HepG2 (cell line): ENCODE data around the gene MFN2. TPM values are rescaled to one million over a fixed set of nuclear protein-coding genes. Genes with fewer than 3 reads are reported as not detected.

ENCODE experiments used
- ATAC-seq: fragments of 200-7000 bp; cut with Tn5 transposase; 3 replicates; pipeline ENCODE4 v1.9.1; 2020; ENCODE audit warnings: mild to moderate bottlenecking, moderate library complexity
- BruUV-seq: library from RNA; stranded (reverse); fragments of 400-500 nt; replicated peaks from 2 replicates; lab custom pipeline; 2021; lab: Mats Ljungman, UMichigan
- CTCF ChIA-PET: fragments of 300-600 bp; formaldehyde crosslinking; extraction: SDS; loops from one replicate; lab custom pipeline; 2021; ENCODE audit warnings: low total read pairs, inconsistent platforms, low intra/inter-chr PET ratio; lab: Yijun Ruan, JAX
- POLR2A ChIA-PET: fragments of 350-600 bp; sonication (Branson Sonifier 250); formaldehyde crosslinking; loops from one replicate; lab custom pipeline; 2020; ENCODE audit warnings: antibody characterized with exemption, inconsistent platforms; lab: Yijun Ruan, JAX
- DNase-seq: peaks from one replicate; pipeline ENCODE4 v3.0.0-alpha.2; 2015; ENCODE audit warnings: low spot score
- FAIRE-seq: peaks from 3 replicates; lab custom pipeline; 2011; peaks lifted over from hg19 to GRCh38; lab: Jason Lieb, UNC
- H2AFZ ChIP-seq: one replicate; pipeline ENCODE4 v1.6.1; 2011; ENCODE audit warnings: low read length, inconsistent platforms
- H3K27ac ChIP-seq: fragments of 300-600 bp; 3 replicates; pipeline ENCODE4 v1.8.0; 2011; ENCODE audit warnings: mixed run types, mild to moderate bottlenecking, mixed read lengths, low read length, inconsistent platforms; ENCODE audit not compliant: insufficient read depth; ENCODE audit errors: extremely low read length
- H3K27me3 ChIP-seq, 2 experiments: fragments of 200-600 bp in 1 of 2; 2 replicates in 1 of 2; 3 replicates in 1 of 2; pipeline versions ENCODE4 v1.6.0 to v1.8.0; 2011; ENCODE audit warnings: low read length in 2 of 2, mild to moderate bottlenecking in 2 of 2, moderate library complexity in 2 of 2, inconsistent platforms in 1 of 2; ENCODE audit not compliant: insufficient read depth in 2 of 2, control insufficient read depth in 1 of 2
- H3K36me3 ChIP-seq, 2 experiments: fragments of 200-600 bp in 1 of 2; replicated peaks in 1 of 2; 2 replicates in 1 of 2; 3 replicates in 1 of 2; pipeline versions ENCODE4 v1.5.1 to v1.8.0; 2011; ENCODE audit warnings: low read length in 2 of 2, inconsistent platforms in 1 of 2; ENCODE audit not compliant: insufficient read depth in 2 of 2, control insufficient read depth in 1 of 2
- H3K4me1 ChIP-seq: 2 replicates; pipeline ENCODE4 v1.5.1; 2012; ENCODE audit warnings: low read length, inconsistent platforms; ENCODE audit not compliant: insufficient read depth
- H3K4me2 ChIP-seq: 2 replicates; pipeline ENCODE4 v1.6.0; 2011; ENCODE audit warnings: low read depth, low read length, inconsistent platforms
- H3K4me3 ChIP-seq, 3 experiments: fragments of 200-600 bp in 1 of 3; sonication (generic), shearing (Covaris generic) in 1 of 3; replicated peaks in 1 of 3; 2 replicates each; pipeline ENCODE4 v1.5.1; 2011 to 2016; ENCODE audit warnings: low read length in 3 of 3, inconsistent platforms in 2 of 3, low read depth in 2 of 3, mild to moderate bottlenecking in 2 of 3, control low read depth in 1 of 3, mixed read lengths in 1 of 3; ENCODE audit not compliant: insufficient read depth in 1 of 3
- H3K79me2 ChIP-seq: one replicate; pipeline ENCODE4 v1.6.1; 2011; ENCODE audit warnings: low read length, inconsistent platforms; ENCODE audit not compliant: insufficient read depth
- H3K9ac ChIP-seq: 2 replicates; pipeline ENCODE4 v1.6.0; 2011; ENCODE audit warnings: mild to moderate bottlenecking, low read depth, low read length, inconsistent platforms; ENCODE audit not compliant: insufficient read depth
- H3K9me3 ChIP-seq: 2 replicates; pipeline ENCODE4 v1.5.1; 2012; ENCODE audit warnings: mild to moderate bottlenecking, low read length
- H4K20me1 ChIP-seq: 2 replicates; pipeline ENCODE4 v1.6.0; 2011; ENCODE audit warnings: inconsistent platforms, mild to moderate bottlenecking, low read length, moderate library complexity; ENCODE audit not compliant: insufficient read depth
- HOXD1 ChIP-seq: sonication (generic); formaldehyde crosslinking; IDR thresholded peaks from 2 replicates; pipeline ENCODE4 v1.5.0; 2020; ENCODE audit warnings: missing genetic modification reagents
- KDM1A ChIP-seq: IDR thresholded peaks from 2 replicates; pipeline ENCODE4 v1.6.1; 2016; ENCODE audit warnings: missing compliant biosample characterization
- NBN ChIP-seq: fragments of 450-650 bp; conservative IDR thresholded peaks from 2 replicates; pipeline ENCODE4 v1.6.1; 2017
- PRDM15 ChIP-seq: sonication (generic); formaldehyde crosslinking; IDR thresholded peaks from 2 replicates; pipeline ENCODE4 v1.4.0; 2020; ENCODE audit warnings: missing genetic modification reagents
- SMARCC2 ChIP-seq: fragments of 450-650 bp; IDR thresholded peaks from 2 replicates; pipeline ENCODE4 v1.6.1; 2017; ENCODE audit warnings: antibody characterized with exemption, mild to moderate bottlenecking
- ZNF552 ChIP-seq: sonication (generic); formaldehyde crosslinking; IDR thresholded peaks from 2 replicates; pipeline ENCODE4 v1.9.0; 2022; ENCODE audit warnings: missing genetic modification reagents, mild to moderate bottlenecking, borderline replicate concordance
- ZNF629 ChIP-seq: sonication (generic); formaldehyde crosslinking; conservative IDR thresholded peaks from 2 replicates; pipeline ENCODE4 v1.5.0; 2020; ENCODE audit warnings: missing genetic modification reagents
- WGBS: methylation state at CpG from one replicate; pipeline ENCODE4 v1.1.6; 2017; ENCODE audit warnings: low lambda C conversion rate; 5-methylcytosine and 5-hydroxymethylcytosine counted together
- in situ Hi-C: cut with HindIII; loops from 2 replicates; pipeline ENCODE4 v1.10.0; 2017; ENCODE audit warnings: low pct_unique_long_range_greater_than_20kb; ENCODE audit not compliant: extremely low pct_ligation_motif_present
- intact Hi-C: fragments of 100-400 bp; cut with micrococcal nuclease; formaldehyde crosslinking; loops from one replicate; pipeline ENCODE4 v1.10.0; 2022; ENCODE audit not compliant: unreplicated experiment
- polyA plus RNA-seq, 8 experiments: library from polyadenylated mRNA; depleted of rRNA in 3 of 8; stranded (reverse) in 7 of 8; unstranded in 1 of 8; fragments of >200 nt; fragmentation: Illumina TruSeq in 4 of 8; extraction: Trizol in 4 of 8; gene quantifications; 2 replicates each; pipeline versions ENCODE4 v1.2.1 to v1.2.3, GENCODE V29; 2011 to 2016; ENCODE audit warnings: low read depth in 4 of 8, missing spikeins in 1 of 8, mixed read lengths in 1 of 8; ENCODE audit not compliant: insufficient read depth in 1 of 8
- total RNA-seq, 5 experiments: library from RNA; depleted of rRNA; stranded (reverse); fragments of >200 nt; fragmentation: Illumina TruSeq; extraction: Trizol; gene quantifications; 2 replicates each; pipeline ENCODE4 v1.2.3, GENCODE V29; 2016; ENCODE audit warnings: low read depth in 1 of 5
- TF ChIP-seq, protein P1 (sequence below): sonication (generic); formaldehyde crosslinking; conservative IDR thresholded peaks from 2 replicates; pipeline ENCODE4 v1.4.0; 2020; ENCODE audit warnings: mild to moderate bottlenecking, missing genetic modification reagents, moderate library complexity

Gene MFN2
- total and polyA plus RNA-seq, 2 of the 13 experiments (the other 11 are each of a cell fraction or from before 2014, with no cell fraction given), result 38.7 to 60.9 TPM

- no peak overlapping the region for H2AFZ ChIP-seq
- POLR2A ChIA-PET, result no interaction called here
- ATAC-seq (no peak), FAIRE-seq (no peak), DNase-seq (no peak)
- H4K20me1 ChIP-seq, result no peaks in the 10 kb centered on the region
- H3K27me3 ChIP-seq, result no peaks in the 10 kb centered on the region
- no peak overlapping the region for H3K9ac ChIP-seq
- H3K36me3 ChIP-seq, result peaks cover 25 to 47% of the 10 kb centered on the region in 2 experiments
- 98% methylated on average over 10 of the region's 10 CpGs for WGBS
- no peaks in the 10 kb centered on the region for H3K9me3 ChIP-seq
- no peak overlapping the region for H3K27ac ChIP-seq
- no peak overlapping the region for H3K4me3 ChIP-seq
- CTCF ChIA-PET, result no interaction called here
- H3K4me2 ChIP-seq, result no peak overlapping the region
- intact Hi-C loops (no loop called here), in situ Hi-C loops (no loop called here)
- peak; percentile 47; the same call in 1 of the 2 replicates for TF ChIP-seq ZNF629 (CRISPR knock-in tag)
- TF ChIP-seq, protein P1, sequence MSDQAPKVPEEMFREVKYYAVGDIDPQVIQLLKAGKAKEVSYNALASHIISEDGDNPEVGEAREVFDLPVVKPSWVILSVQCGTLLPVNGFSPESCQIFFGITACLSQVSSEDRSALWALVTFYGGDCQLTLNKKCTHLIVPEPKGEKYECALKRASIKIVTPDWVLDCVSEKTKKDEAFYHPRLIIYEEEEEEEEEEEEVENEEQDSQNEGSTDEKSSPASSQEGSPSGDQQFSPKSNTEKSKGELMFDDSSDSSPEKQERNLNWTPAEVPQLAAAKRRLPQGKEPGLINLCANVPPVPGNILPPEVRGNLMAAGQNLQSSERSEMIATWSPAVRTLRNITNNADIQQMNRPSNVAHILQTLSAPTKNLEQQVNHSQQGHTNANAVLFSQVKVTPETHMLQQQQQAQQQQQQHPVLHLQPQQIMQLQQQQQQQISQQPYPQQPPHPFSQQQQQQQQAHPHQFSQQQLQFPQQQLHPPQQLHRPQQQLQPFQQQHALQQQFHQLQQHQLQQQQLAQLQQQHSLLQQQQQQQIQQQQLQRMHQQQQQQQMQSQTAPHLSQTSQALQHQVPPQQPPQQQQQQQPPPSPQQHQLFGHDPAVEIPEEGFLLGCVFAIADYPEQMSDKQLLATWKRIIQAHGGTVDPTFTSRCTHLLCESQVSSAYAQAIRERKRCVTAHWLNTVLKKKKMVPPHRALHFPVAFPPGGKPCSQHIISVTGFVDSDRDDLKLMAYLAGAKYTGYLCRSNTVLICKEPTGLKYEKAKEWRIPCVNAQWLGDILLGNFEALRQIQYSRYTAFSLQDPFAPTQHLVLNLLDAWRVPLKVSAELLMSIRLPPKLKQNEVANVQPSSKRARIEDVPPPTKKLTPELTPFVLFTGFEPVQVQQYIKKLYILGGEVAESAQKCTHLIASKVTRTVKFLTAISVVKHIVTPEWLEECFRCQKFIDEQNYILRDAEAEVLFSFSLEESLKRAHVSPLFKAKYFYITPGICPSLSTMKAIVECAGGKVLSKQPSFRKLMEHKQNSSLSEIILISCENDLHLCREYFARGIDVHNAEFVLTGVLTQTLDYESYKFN, result no peak
- no TSS peak for BruUV-seq
- no peaks in the 10 kb centered on the region for H3K4me1 ChIP-seq
- peaks cover 2% of the 10 kb centered on the region for H3K79me2 ChIP-seq
Measured at GRCh38 chr1:12026586-12026985, 46.3 kb downstream of the MFN2 start.

DNA sequence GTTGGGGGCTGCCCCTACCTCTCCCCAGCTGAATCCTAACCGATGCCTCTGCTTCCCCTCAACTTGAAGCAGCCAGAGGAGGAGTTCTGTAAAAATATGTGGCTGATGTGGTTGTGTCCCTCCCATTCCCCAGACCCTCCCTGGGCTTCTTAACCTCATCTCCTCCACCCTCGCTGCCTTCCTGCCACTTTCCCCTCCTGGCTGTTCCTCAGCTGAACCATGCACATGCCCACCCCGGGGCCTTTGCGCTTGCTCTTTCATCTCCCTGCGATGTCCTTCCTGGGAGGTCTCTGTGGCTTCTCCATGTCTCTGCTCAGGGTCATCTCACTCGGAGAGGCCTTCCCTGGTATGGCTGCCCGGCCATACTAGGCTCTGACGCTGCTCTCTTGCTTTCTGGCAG is 48.0 kb downstream of the MFN2 start:
- CTCF ChIA-PET, result no interaction called here
- Histone ChIP-seq H3K9me3 (no peaks in the 10 kb centered on the region), H3K4me1 (no peaks in the 10 kb centered on the region), H3K27me3 (no peaks in the 10 kb centered on the region), H3K9ac (no peak overlapping the region), H3K4me3 (no peak overlapping the region), H3K79me2 (peaks cover 2% of the 10 kb centered on the region), H3K27ac (no peak overlapping the region), H3K36me3 (peaks cover 19 to 39% of the 10 kb centered on the region in 2 experiments), H4K20me1 (no peaks in the 10 kb centered on the region), H3K4me2 (no peak overlapping the region), H2AFZ (no peak overlapping the region)
- DNase-seq (no peak), FAIRE-seq (no peak), ATAC-seq (no peak)
- 90% methylated on average over 8 of the region's 8 CpGs for WGBS
- intact Hi-C loops, result no loop called here
- in situ Hi-C loops, result no loop called here
- POLR2A ChIA-PET, result no interaction called here
- BruUV-seq, result no TSS peak
- TF ChIP-seq PRDM15 (no peak), SMARCC2 (no peak), NBN (no peak), HOXD1 (no peak), ZNF552 (no peak), KDM1A (CRISPR knock-in tag) (no peak)
